NCI-H2171 treated with DMSO at 0.1 percent for 48 hours (cell line): Measurements from ENCODE around the gene MAPK4.
"Not testable (repeated sequence)": the region's sequence is repeated elsewhere in the genome, so short reads cannot be mapped to it uniquely, and the experiment has no call there.

Source experiments
- DNase-seq: peaks from one replicate; lab custom pipeline; 2025; lab: John Stamatoyannopoulos, UW

The MAPK4 gene

DNA sequence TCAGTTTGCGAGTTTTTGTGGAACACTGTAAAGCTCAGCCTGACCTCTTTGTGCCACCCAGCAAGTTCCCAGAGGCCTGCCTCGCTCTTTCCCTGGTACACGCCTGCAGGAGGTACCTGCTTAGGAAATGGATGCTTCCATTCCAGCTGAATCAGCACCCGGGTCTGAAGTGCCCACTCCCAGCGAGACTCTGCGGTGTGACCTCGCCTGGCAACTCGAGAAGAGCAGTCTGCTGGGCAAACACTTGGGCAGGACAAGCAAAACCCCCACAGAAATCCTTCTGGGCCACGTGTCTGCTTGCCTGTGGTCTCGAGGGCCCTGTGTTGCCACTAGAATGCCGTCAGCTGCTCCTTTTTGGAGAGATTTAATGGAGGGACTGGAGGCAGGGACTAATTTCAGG lies 127.6 kb downstream of the MAPK4 start:
- DNase-seq = no peak

DNA sequence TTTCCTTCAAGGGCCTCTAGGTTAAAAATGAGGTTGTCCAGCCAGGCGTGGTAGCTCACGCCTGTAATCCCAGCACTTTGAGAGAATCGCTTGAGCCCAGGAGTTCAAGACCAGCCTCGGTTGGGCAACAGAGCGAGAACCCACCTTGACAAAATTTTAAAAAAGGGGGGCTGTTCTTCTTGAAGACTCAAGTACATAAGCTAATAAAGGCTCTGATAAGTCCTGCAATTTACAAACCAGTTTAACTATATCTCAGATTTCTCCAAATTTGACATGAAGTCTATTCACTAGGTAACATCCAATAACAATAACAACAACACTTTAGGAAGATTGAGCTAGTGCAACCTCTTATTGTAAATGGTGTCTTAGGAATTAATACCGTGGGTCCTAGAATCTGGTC lies 129.7 kb downstream of the MAPK4 start:
- DNase-seq = no peak

DNA sequence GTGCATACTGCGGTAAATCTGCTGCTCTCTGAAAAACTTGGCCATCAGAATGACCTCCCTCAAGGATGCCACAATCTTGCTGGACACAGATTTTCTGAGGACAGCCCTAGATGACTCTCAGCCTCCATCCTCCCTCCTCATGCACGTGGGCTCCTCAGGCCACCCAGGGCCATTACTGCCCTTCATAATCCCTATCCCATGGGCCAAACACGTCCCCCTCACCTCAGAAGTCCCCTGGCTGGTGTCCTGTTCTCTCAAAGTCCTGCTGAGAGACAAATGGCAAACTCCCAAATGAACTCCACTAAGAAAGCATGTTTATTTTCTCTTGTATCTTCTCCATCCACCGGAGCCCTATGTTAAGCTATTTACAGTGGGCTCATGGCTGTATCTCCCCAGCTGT lies 134.3 kb downstream of the MAPK4 start:
- no peak for DNase-seq

DNA sequence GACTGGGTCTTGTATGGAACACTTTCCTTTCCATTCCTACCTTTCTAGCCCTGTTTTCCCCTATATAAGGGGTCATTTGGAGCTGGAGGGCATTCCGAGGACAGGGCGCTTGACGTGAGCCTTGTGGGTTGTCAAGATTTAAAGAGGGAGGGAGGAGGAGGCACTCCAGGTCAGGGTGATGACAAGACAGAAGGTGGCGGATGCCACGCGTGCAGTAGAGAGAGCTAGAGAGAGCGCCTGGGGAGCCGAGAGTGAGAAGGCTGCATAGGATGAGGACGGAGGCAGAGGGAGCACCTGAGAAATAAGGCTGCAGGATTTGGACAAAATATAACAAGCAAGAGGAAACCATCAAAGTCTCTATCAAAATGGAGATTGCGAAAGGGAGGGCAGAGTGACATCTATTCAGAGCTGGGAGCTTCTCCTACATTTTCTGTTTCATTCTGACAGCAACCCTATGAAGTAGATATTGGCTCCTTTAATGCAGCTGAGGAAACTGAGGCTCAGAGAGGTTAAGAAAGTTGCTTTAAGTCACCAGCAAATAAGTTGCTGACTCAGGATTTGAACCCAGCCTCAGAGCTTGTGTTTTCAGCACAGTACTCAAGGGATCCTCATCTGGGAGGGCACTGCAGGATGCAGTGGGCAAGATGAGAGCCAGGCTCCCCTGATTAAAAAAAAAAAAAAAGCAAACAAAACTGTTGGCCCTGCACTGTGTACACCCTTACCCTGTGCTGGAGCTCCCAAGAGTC lies 135.7 kb downstream of the MAPK4 start:
- no peak for DNase-seq

DNA sequence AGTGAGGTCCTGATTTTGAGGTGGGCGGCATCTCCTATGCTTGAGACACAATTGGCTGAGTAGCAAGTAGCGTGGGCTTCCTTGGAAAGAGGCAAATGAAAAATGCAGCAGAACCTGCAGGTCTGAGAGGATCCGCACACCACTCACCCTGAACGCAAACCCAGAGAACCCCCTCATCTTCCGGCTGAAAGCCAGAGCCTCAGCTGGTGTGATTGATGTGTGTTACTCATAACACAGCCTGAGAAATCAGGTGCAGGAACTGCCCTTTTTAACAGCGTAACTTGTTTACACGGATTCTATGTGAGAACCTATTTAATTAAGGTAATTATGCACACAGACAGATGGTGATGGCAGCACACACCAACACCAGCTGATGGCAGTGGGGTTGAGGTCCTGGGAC lies 136.5 kb downstream of the MAPK4 start:
- DNase-seq = peak; percentile 29

DNA sequence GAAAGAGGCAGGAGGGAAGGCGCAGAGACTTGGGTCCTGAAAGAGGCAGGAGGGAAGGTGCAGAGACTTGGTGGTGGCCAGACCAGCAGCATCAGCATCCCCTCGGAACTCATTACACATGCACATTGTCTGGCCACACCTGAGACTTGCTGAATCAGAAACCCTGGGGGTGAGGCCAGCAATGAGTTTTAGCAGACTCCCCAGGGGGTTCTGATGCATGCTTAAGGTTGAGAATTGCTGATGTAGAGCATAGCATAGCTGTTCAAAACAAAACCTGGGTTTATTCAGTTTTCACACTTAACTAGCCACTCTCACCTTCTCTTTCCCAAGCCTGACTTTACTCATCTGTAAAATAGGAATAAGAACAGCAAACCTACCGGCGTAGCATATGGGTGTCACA lies 137.0 kb downstream of the MAPK4 start:
- no peak for DNase-seq

DNA sequence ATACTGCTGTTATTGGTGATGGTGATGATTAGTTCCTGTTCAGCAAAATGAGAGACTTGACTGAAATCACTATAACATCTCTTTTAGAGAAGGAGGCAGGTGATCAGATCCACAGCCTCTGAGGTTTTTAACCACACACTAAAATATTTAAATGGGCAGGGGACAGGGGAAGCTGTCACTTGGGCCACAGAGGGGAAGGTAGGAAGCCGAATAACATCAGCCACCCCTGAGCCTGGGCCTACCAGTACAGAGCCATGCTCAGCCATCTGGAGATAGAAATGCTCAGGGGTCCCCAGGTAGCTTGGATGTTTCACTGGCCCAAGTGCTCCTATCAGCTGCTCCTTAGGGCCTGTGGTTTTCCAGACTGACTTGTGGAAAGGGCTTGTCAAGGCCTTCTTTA lies 137.6 kb downstream of the MAPK4 start:
- DNase-seq = no peak

DNA sequence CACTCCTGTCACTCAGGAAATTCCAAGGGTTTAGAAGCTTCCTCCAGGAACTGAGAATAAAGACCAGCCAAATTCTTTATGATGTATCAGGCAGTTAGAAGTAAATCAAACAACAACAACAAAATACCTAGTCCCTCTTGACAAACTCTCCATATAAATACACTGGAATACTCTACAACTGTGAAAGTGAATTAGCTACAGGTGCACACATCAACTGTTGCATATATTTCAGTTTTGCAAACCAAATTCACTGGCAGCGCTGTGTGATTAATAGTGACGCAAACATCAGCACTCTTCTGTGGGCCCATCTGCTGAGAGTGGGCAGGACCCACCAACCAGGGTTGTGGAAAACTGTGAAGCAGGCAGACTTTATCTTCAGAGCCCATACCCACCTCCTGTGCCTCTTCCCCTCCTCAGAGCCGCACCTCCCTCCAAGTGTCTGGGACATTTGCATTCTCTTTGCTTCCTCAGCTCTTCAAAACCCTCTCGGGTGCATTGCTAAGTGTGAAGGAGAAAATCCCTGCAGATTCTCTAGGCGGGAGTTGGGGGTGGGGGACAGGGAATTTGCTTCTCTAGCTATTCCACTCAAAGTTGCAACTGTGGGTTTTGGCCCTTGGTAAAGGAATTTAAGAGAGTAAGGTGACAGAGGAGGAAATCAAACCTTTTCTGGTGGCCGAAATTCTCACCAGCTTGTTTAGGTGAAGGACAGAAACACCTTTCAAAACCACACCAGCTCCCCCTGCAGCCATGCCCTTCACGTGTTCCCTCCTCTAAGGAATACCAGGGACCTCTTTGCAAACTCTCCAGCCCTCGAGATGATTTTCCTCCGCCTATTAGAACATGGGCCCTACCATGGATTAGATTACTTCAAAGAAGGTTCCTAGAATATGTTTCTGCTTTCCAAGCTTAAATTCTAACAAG lies 140.6 kb downstream of the MAPK4 start:
- DNase-seq = no peak

DNA sequence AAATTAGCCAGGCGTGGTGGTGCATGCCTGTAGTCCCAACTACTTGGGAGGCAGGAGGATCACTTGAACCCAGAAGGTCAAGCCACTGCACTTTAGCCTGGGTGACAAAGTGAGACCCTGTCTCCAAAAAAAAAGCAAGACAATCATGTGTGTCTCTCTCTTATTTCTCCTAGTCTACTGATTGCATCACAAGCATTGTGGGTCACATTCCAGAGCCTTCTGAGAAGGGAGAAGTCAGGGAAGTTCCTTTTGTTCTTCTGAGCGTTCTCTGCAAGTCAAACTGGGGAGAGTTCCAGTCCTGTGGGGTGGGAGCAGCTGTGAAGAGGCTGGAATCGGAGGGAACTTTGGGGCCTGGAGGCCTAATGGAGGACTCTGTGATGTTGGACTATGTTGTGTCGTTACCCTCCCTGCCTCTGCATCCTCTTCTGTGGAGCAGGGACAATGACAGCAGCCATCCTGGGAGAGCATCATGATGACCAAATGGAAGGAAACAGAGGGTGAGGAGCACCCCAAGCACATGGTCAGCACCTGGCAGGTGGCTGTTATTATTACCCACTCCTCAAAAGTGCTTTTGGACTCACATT lies 144.6 kb downstream of the MAPK4 start:
- no peak for DNase-seq

DNA sequence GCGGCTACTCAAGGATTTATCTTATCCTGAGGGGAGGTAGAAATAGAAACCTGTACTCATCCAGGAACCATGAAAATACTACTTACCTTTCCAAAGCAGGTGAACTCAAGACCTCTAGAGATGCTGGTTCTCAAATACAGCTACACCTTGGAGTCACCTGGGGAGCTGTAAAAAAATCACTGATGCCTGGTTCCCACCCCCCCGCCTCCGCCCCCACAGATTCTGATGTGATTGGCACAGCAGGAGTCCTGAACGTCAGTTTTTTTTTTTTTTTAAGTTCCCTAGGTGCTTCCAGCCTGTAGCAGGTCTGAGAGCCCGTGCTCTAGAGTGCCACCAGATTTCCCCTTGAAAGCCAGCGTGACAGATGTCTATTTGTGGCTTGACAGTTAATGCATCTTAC lies 146.3 kb downstream of the MAPK4 start:
- DNase-seq = peak; percentile 82

DNA sequence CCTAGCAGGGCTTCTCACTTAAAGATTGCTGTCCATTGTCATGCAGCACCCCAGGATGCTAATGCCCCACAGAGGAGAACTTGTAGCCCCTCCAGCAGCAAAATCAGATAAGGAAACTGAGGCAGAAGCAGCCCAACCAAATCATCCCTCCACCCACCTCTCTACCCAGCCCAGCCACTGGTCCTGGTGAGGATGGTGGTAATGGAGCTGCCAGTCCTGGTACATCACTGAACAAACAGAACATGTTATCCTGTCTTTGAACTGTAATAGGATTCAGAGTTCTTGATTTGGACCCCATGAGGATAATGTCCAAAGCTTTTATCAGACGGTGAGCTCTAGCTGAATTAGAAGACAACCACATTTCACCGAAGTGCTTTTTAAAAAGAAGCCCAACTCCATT lies 146.8 kb downstream of the MAPK4 start:
- no peak for DNase-seq

DNA sequence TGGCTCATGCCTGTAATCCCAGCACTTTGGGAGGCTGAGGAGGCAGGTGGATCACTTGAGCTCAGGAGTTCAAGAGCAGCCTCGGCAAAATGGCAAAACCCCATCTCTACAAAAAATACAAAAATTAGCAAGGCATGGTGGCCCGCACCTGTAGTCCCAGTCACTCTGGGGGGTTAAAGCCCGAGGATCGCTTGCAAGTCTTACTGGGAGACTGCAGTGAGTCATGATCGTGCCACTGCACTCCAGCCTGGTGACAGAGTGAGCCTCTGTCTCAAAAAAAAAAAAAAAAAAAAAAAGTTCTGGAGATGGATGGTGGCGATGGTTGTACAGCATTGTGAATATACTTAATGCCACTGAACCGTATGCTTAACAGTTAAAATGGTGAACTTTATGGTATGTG lies 147.4 kb downstream of the MAPK4 start:
- not testable (repeated sequence) for DNase-seq

DNA sequence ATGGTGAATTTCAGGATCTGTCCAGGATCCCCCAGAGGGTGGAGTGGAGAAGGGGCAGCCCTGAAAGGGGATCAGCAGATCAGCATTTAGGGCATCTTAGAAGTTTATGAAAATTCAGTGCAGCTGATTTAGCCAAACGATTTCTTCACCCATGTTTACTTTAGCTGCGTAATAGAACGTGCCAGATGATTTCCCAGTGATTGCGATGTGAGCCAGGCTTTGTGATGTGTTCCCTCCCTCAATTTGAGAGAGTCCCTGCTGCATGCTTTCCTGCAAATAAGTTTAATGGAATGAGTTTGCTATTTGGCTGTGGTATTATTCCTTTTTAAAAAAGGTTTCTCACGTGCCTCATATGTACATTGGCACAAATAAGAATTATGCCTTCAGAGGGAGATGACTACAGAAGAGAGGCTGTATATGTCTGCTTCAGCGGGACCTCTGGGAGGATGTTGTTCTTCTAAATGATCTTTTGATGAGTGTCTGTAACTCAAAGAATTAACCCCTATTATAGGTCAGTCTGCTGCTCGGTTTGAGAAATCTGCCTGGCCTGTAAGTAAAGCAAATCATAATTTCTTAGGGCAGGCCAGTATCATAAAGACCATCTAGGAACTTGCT lies 148.1 kb downstream of the MAPK4 start:
- DNase-seq = no peak

DNA sequence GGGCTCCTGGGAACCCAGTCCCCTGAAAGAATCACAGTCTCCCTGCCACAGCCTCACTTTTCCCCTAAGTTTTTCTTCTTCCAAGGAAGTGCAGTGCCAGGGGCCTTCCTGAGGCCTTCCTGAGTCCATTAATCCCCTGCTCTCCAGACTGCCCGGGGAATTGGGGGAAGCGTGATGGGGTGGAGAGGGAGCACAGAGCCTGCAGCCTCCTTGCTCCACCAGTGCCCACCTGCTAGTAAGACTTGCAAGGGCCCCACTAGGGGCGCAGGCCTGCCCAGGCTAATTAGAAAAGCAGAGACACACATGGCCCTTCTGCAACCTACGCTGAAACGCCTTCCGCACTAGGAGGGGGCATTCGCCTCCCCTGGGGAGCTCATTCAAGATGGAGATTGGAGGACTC lies 149.3 kb downstream of the MAPK4 start:
- no peak for DNase-seq

DNA sequence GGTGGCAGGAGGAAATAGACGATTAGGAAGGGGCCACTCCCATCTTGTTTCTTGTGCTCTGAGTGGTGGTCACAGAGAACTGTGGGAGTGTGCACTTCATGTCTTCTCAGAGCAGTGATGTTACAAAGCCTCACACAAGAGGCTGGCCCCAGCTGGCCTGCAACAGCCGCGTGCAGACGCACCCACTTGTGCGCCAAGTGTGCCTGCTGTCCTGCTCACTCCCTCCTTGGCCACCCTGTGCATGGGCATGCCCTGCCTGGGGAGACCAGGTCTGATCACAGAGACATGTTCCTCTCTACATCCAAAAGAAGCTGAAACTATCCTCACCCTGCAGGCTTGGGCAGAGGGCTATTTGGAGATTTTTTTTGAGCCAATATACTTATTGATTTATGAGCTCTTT lies 151.5 kb downstream of the MAPK4 start:
- no peak for DNase-seq

DNA sequence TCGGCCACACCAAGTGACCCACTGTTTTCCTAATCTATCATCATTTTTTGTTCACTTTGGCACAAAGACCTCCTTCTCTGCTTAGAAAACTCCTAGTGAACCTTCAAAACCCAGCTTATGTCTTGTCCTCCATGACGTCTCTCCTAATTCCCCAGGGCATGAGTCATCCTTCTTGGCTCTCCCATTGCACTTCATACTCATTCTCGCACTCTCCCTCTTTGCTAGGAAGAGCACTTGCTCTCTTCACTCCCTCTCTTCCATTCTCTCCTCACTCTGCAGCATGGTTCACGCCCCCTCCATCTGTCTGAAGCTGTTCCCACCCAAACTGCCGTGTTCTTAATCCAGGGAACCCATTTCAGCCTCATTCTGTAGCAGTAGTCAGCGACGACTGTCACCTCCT lies 156.0 kb downstream of the MAPK4 start:
- DNase-seq = no peak

DNA sequence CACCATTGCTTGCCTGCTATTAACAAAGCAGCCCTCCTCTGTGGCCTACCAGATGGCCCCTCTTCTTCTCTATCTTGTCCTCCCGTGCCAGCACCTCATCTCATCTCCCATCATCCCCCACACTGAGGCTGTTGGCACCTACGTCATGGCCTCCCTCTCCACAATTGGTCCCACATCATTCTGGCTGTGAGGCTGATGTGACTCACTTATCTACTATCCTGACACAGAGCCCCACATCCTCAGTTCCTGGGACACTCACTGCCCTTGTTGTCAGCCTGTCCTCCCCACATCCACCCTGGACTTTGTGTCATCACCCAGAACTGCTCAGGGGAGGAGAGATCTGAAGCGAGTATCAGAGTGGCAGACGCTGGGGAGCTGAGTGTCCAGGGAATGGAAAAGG lies 157.0 kb downstream of the MAPK4 start:
- no peak for DNase-seq

DNA sequence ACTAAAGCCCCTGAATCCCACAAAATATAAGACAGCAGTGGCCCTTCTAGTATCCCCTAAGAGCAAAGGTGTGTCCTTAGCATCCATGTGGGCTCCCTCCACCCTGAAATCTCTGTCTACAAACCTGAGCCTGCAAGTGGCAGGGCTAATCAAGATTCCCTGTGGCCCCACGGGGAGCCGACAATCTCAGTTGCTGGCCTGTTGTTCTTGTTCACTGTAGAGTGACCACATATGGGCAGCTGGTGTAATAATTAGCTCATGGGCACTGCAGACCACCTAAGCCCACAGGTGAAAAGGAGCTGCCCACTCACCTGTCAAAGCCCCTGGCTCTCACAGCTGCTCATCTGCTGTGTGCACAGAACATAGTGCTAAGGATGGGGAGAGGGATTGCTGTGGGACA lies 157.7 kb downstream of the MAPK4 start:
- no peak for DNase-seq

DNA sequence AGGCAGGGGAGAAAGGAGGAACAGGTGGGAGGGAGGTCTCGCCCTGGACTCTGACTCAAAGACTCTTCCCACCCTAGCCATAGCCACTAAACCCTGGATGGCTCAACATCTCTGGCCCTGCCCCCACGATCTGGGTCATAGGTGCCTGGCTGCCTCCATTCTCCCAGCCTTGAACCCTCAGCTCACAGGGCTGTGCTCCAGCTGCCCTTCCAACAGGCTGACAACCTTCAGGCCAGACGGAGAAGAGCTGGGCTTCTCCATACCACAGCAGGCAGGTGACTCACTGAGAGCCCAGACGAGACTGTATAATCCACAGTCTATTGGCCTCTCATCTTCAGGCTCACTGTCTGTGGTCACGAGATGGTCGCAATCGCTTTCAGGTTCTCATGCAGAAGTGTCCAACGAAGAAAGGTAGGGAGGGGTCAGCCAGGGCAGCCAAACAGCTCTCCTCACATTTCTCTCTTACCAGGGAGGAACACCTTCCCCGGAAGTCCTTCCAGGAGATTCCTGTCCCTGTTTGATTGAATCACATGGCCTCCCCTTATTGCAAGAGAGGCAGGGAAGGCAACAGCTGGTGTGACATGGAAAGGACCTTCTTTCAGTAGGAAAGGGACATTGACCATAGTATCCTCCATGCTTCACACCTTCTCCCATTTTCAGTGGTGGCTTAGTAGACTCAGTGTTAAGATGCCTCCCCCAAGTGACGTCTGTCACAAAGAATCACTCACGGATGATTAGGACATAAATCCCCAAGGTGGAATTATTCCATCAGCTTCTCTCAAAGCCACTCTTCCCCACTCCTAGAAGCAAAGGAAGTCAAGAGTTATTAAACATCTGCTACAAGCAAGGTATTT lies 159.8 kb downstream of the MAPK4 start:
- DNase-seq = no peak

DNA sequence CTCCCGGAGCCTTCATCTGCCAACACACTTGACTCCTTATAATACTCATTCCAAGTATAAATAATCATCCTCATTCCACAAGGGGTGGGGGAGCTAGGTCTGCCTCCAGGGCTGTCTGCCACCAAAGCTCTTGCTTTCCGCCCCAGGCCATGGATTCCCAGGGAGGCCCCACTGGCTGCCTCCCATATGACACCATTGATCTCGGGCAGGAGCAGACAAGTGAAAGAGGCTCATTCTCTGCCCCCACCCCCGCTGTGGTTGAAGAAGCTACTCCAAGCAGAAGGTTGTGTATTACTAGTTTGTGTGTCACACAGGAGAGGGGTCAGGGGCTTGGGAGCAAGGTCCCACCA lies 160.4 kb downstream of the MAPK4 start:
- DNase-seq = peak; percentile 21

DNA sequence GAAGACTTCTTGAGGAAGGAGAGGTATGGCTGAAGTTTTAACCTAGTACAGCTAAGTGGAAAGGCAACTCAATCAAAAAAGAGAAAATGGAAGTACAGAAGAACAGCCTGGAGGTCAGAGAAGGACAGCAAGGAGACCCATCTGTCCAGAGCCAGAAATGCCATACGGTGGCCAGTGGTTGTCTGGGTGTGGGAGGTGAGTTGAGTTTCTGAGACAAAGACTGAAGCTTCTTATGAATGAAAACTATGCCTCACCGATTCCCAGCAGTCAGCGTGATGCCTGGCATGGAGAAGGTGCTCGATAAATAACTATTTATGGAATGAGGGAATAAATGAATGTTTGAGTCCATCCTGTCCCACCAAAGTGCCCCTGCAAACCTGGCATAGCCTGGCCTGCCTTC lies 161.1 kb downstream of the MAPK4 start:
- DNase-seq = no peak
